Upper lobe of left lung (tissue), 4 donors: ENCODE data around the gene GAST.

Experiments used
- CTCF ChIP-seq, 6 experiments: fragments of 450-650 bp in 4 of 6; fragments of 200-600 bp in 2 of 6; sonication (generic) in 2 of 6; IDR thresholded peaks; one replicate each; pipeline ENCODE4 v1.5.1; 2016 to 2019; ENCODE audit warnings: antibody characterized with exemption in 6 of 6
- EP300 ChIP-seq, 4 donors: sonication (generic); formaldehyde crosslinking; IDR thresholded peaks; one replicate each; pipeline ENCODE4 v1.5.1; 2017; ENCODE audit warnings: antibody characterized with exemption in 4 of 4, control low read depth in 2 of 4
- POLR2A ChIP-seq, 4 donors: fragments of 450-650 bp; IDR thresholded peaks; one replicate each; pipeline ENCODE4 v1.5.1; 2016 to 2017; ENCODE audit warnings: antibody characterized with exemption in 4 of 4, mild to moderate bottlenecking in 2 of 4
- POLR2AphosphoS5 ChIP-seq, 2 donors: sonication (generic); formaldehyde crosslinking; IDR thresholded peaks; one replicate each; pipeline ENCODE4 v1.5.1; 2017; ENCODE audit warnings: antibody characterized with exemption in 2 of 2

DNA sequence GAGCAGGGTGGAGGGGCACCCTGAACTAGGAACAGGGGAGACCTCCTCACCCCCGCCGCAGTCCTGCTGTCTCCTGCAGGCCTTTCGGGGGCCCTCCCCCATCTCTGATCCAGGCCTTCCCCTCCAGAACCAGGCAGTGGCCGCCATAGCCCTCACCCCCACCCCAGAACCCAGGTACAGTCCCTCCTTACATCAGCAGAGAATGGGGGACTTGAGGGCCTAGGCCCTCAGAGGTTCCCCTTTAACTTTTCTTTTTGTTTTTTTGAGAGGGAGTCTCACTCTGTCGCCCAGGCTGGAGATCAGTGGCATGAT is 26.6 kb downstream of the GAST start:
- TF ChIP-seq CTCF (IDR thresholded peaks at IDR 0.05), result no peak
- TF ChIP-seq EP300 (IDR thresholded peaks at IDR 0.05), result no peak
- TF ChIP-seq POLR2A (IDR thresholded peaks at IDR 0.05), result no peak
- no peak for TF ChIP-seq POLR2AphosphoS5 (IDR thresholded peaks at IDR 0.05)
